ENCODE results near the gene C3. TPM values are rescaled to one million over a fixed set of nuclear protein-coding genes. Genes with fewer than 3 reads are reported as not detected.

The C3 gene
- total and polyA plus RNA-seq, 2 experiments from 2014 or later, result 556 to 563 TPM

DNA sequence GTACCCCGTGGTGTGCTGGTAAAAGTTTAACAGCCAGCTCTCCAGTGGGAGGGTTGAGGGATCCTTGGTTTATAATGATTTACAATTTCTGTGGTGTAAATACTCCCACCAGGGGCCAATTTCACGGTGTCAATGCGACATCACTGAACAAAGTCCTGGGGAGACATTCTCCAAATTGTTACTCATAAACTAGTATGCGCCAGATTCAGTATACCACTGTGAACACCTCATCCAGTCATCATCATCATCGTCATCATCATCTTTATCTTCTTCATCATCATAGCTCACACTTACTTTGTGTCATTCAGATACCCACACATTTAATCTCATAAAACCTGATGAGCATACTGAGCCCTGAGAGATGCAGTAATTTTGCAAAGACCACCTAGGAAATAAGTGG lies 33.3 kb downstream of the C3 start:
- Histone ChIP-seq H3K4me3 (no peak overlapping the region), H4K20me1 (ENCODE audit: insufficient read depth, poor library complexity, severe bottlenecking) (no peaks in the 10 kb centered on the region), H3K9me2 (replicated peaks; ENCODE audit: insufficient read depth) (no peaks in the 10 kb centered on the region), H3K9me3 (ENCODE audit: low read depth) (no peaks in the 10 kb centered on the region), H3K36me3 (replicated peaks; ENCODE audit: insufficient read depth, low read depth) (no peaks in the 10 kb centered on the region), H2AFZ (no peak overlapping the region), H3K79me2 (no peaks in the 10 kb centered on the region), H3K27me3 (no peaks in the 10 kb centered on the region), H3K27ac (no peak overlapping the region), H3K4me2 (no peak overlapping the region), H3K4me1 (ENCODE audit: insufficient read depth) (no peaks in the 10 kb centered on the region)
- TF ChIP-seq CTCF (IDR thresholded peaks at IDR 0.05; ENCODE audit: poor library complexity) (no peak), EZH2phosphoT487 (IDR thresholded peaks at IDR 0.05; ENCODE audit: low read depth, severe bottlenecking, unreplicated experiment) (no peak), EZH2 (IDR thresholded peaks at IDR 0.05; ENCODE audit: borderline replicate concordance) (no peak)
- WGBS (ENCODE audit: low lambda C conversion rate, missing lambda C conversion rate), result 86% methylated on average over 5 of the region's 5 CpGs
- DNase-seq (ENCODE audit: low spot score), result no peak

- Histone ChIP-seq H3K4me2 (no peak overlapping the region), H3K27ac (no peak overlapping the region), H4K20me1 (ENCODE audit: insufficient read depth, poor library complexity, severe bottlenecking) (no peaks in the 10 kb centered on the region), H3K27me3 (no peaks in the 10 kb centered on the region), H3K79me2 (no peaks in the 10 kb centered on the region), H3K9me3 (ENCODE audit: low read depth) (no peaks in the 10 kb centered on the region), H3K9me2 (replicated peaks; ENCODE audit: insufficient read depth) (no peaks in the 10 kb centered on the region), H3K36me3 (replicated peaks; ENCODE audit: insufficient read depth, low read depth) (no peaks in the 10 kb centered on the region), H3K4me1 (ENCODE audit: insufficient read depth) (no peaks in the 10 kb centered on the region), H2AFZ (no peak overlapping the region), H3K4me3 (no peak overlapping the region)
- WGBS (ENCODE audit: low lambda C conversion rate, missing lambda C conversion rate), result 92% methylated on average over 4 of the region's 4 CpGs
- TF ChIP-seq EZH2 (IDR thresholded peaks at IDR 0.05; ENCODE audit: borderline replicate concordance) (no peak), EZH2phosphoT487 (IDR thresholded peaks at IDR 0.05; ENCODE audit: low read depth, severe bottlenecking, unreplicated experiment) (no peak), CTCF (IDR thresholded peaks at IDR 0.05; ENCODE audit: poor library complexity) (no peak)
- DNase-seq (ENCODE audit: low spot score), result no peak
Measured at GRCh38 chr19:6686628-6686975, 33.8 kb downstream of the C3 start.

- no peak overlapping the region for H3K27ac ChIP-seq
- no peaks in the 10 kb centered on the region for H4K20me1 ChIP-seq (ENCODE audit: insufficient read depth, poor library complexity, severe bottlenecking)
Measured at GRCh38 chr19:6685962-6686627, 34.4 kb downstream of the C3 start.

More at GRCh38 chr19:6685962-6686627, 34.4 kb downstream of the C3 start:
- H3K4me1 ChIP-seq (ENCODE audit: insufficient read depth), result no peaks in the 10 kb centered on the region
- H3K4me3 ChIP-seq, result no peak overlapping the region
- no peaks in the 10 kb centered on the region for H3K79me2 ChIP-seq
- no peak overlapping the region for H3K4me2 ChIP-seq
- no peak for TF ChIP-seq EZH2 (IDR thresholded peaks at IDR 0.05; ENCODE audit: borderline replicate concordance)
- no peak for TF ChIP-seq CTCF (IDR thresholded peaks at IDR 0.05; ENCODE audit: poor library complexity)
- TF ChIP-seq EZH2phosphoT487 (IDR thresholded peaks at IDR 0.05; ENCODE audit: low read depth, severe bottlenecking, unreplicated experiment), result no peak
- DNase-seq (ENCODE audit: low spot score), result no peak
- no peaks in the 10 kb centered on the region for H3K27me3 ChIP-seq
- no peaks in the 10 kb centered on the region for H3K9me2 ChIP-seq (replicated peaks; ENCODE audit: insufficient read depth)
- no peak overlapping the region for H2AFZ ChIP-seq
- 89% methylated on average over 15 of the region's 15 CpGs for WGBS (ENCODE audit: low lambda C conversion rate, missing lambda C conversion rate)
- no peaks in the 10 kb centered on the region for H3K9me3 ChIP-seq (ENCODE audit: low read depth)
- no peaks in the 10 kb centered on the region for H3K36me3 ChIP-seq (replicated peaks; ENCODE audit: insufficient read depth, low read depth)

Measured in hepatocyte (in vitro differentiated cells).